ENCODE measurements around the gene CDK15. TPM values are rescaled to one million over a fixed set of nuclear protein-coding genes. Genes with fewer than 3 reads are reported as not detected.

The CDK15 gene
- total RNA-seq, 3 donors from 2014 or later, result 0.33 to 4.6 (median 2.2) TPM

- Histone ChIP-seq H3K4me3 (peak overlapping the region; percentile 23 to 49 (median 33)), H3K27me3 (no peaks in the 10 kb centered on the region), H3K36me3 (no peaks in the 10 kb centered on the region), H3K9me3 (no peaks in the 10 kb centered on the region), H3K27ac (no peak overlapping the region), H3K4me1 (no peaks in the 10 kb centered on the region)
- DNase-seq (ENCODE audit: low spot score in 2 of 2), result no peak
- intact Hi-C loops (cut with DNase I; ENCODE audit: low total_unique reads), result loop anchor here (5.0 kb wide), 1 partner anchor 729 kb away; no protein-coding TSS in a partner anchor
- no peak for TF ChIP-seq POLR2A (IDR thresholded peaks at IDR 0.05)
- no peak for TF ChIP-seq POLR2AphosphoS5 (IDR thresholded peaks at IDR 0.05)
- no peak for TF ChIP-seq CTCF (IDR thresholded peaks at IDR 0.05)
Measured at GRCh38 chr2:201887773-201888425, 81.6 kb downstream of the CDK15 start.

- Histone ChIP-seq H3K36me3 (no peaks in the 10 kb centered on the region), H3K4me1 (no peaks in the 10 kb centered on the region), H3K9me3 (no peaks in the 10 kb centered on the region), H3K27me3 (no peaks in the 10 kb centered on the region), H3K27ac (no peak overlapping the region), H3K4me3 (peak overlapping the region; percentile 23 to 49 (median 33))
- DNase-seq (ENCODE audit: low spot score in 2 of 2), result no peak
- intact Hi-C loops (cut with DNase I; ENCODE audit: low total_unique reads), result loop anchor here (5.0 kb wide), 1 partner anchor 729 kb away; no protein-coding TSS in a partner anchor
- TF ChIP-seq POLR2AphosphoS5 (IDR thresholded peaks at IDR 0.05), result no peak
- TF ChIP-seq POLR2A (IDR thresholded peaks at IDR 0.05), result no peak
- TF ChIP-seq CTCF (IDR thresholded peaks at IDR 0.05), result no peak
Measured at GRCh38 chr2:201888426-201888800, 82.1 kb downstream of the CDK15 start.

GRCh38 chr2:201890453-201890852, 84.1 kb downstream of the CDK15 start:
- H3K27ac ChIP-seq, result peak overlapping the region in 1 of 2 donors; percentile 50
- H3K9me3 ChIP-seq, result no peaks in the 10 kb centered on the region
- no peaks in the 10 kb centered on the region for H3K27me3 ChIP-seq
- H3K36me3 ChIP-seq, result no peaks in the 10 kb centered on the region
- H3K4me1 ChIP-seq, result no peaks in the 10 kb centered on the region
- TF ChIP-seq POLR2AphosphoS5 (IDR thresholded peaks at IDR 0.05) (no peak), CTCF (IDR thresholded peaks at IDR 0.05) (no peak), POLR2A (IDR thresholded peaks at IDR 0.05) (no peak)
- no peak overlapping the region for H3K4me3 ChIP-seq
- no peak for DNase-seq (ENCODE audit: low spot score in 2 of 2)
- intact Hi-C loops (cut with DNase I; ENCODE audit: low total_unique reads), result no loop called here

- Histone ChIP-seq H3K27me3 (no peaks in the 10 kb centered on the region), H3K4me3 (no peak overlapping the region), H3K36me3 (no peaks in the 10 kb centered on the region), H3K27ac (no peak overlapping the region), H3K9me3 (no peaks in the 10 kb centered on the region), H3K4me1 (no peaks in the 10 kb centered on the region)
- no peak for DNase-seq (ENCODE audit: low spot score in 2 of 2)
- TF ChIP-seq POLR2A (IDR thresholded peaks at IDR 0.05) (no peak), POLR2AphosphoS5 (IDR thresholded peaks at IDR 0.05) (no peak), CTCF (IDR thresholded peaks at IDR 0.05) (no peak)
- intact Hi-C loops (cut with DNase I; ENCODE audit: low total_unique reads), result no loop called here
Measured at GRCh38 chr2:201891676-201892075, 85.3 kb downstream of the CDK15 start.

GRCh38 chr2:201892516-201892915, 86.2 kb downstream of the CDK15 start:
- H3K4me1 ChIP-seq, result no peaks in the 10 kb centered on the region
- no peak overlapping the region for H3K4me3 ChIP-seq
- no peaks in the 10 kb centered on the region for H3K36me3 ChIP-seq
- TF ChIP-seq POLR2A (IDR thresholded peaks at IDR 0.05) (no peak), CTCF (IDR thresholded peaks at IDR 0.05) (no peak)
- no peaks in the 10 kb centered on the region for H3K9me3 ChIP-seq
- H3K27ac ChIP-seq, result no peak overlapping the region
- no peaks in the 10 kb centered on the region for H3K27me3 ChIP-seq
- no peak for DNase-seq (ENCODE audit: low spot score in 2 of 2)
- intact Hi-C loops (cut with DNase I; ENCODE audit: low total_unique reads), result no loop called here
